ENCODE results near the gene MTUS2. TPM values are rescaled to one million over a fixed set of nuclear protein-coding genes. Genes with fewer than 3 reads are reported as not detected.

MTUS2 gene
- total RNA-seq, 4 donors from 2014 or later, result 0.20 to 1.6 (median 0.25) TPM; not detected in 1

DNA sequence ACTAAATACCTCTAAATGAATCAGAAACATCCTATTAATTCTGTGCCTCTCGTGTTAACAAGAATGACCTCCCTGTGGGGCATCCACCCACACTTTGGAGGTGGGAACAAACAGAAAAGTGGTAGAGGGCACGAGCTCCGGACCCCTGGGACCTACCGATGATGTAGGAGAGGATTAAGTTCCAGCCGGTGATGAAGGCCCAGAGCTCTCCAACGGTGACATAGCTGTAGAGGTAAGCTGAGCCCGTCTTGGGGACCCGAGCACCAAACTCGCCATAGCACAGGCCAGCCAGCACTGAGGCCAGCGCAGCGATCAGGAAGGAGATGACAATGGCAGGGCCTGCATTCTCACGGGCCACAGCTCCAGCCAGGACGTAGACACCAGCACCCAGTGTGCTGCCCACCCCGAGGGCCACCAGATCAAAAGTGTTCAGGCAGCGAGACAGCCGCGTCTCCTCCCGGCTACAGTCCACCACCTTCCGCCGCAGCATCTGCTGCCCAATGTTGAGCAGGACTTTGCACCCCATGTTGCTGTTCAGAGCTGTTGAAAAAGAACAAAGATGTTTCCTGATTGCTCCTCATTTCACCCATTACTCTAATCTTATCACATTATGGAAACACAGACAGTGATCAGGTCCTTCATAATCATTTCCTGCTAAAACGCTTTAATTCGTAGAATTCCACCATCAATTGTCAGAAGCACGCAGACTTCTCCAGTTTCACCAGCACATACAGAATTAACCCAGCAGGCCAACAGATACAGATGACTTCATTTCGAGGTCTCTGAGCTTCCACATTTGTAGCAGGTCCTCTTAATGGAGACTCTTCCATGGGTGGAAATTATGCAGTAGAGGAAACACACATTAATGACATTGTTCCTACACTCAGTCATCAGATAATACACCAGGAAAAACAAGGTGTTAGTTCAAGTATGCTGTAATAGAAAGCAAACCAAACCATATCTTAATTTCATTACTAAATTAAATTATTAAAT lies 715.8 kb downstream of the MTUS2 start:
- in situ Hi-C loops (cut with MboI; ENCODE audit: low sequenced_read_pairs in 4 of 4), result no loop called here
- ATAC-seq, result no peak
- no peaks in the 10 kb centered on the region for H3K4me1 ChIP-seq
- H3K27me3 ChIP-seq, result no peaks in the 10 kb centered on the region
- H3K36me3 ChIP-seq, result no peaks in the 10 kb centered on the region
- H3K9me3 ChIP-seq, result no peaks in the 10 kb centered on the region
- intact Hi-C loops (cut with DNase I; ENCODE audit: low total_unique reads), result no loop called here
- no peak overlapping the region for H3K27ac ChIP-seq
- DNase-seq, result no peak
- no peak overlapping the region for H3K4me3 ChIP-seq
- TF ChIP-seq POLR2A (IDR thresholded peaks at IDR 0.05), result no peak
- TF ChIP-seq, protein P1, sequence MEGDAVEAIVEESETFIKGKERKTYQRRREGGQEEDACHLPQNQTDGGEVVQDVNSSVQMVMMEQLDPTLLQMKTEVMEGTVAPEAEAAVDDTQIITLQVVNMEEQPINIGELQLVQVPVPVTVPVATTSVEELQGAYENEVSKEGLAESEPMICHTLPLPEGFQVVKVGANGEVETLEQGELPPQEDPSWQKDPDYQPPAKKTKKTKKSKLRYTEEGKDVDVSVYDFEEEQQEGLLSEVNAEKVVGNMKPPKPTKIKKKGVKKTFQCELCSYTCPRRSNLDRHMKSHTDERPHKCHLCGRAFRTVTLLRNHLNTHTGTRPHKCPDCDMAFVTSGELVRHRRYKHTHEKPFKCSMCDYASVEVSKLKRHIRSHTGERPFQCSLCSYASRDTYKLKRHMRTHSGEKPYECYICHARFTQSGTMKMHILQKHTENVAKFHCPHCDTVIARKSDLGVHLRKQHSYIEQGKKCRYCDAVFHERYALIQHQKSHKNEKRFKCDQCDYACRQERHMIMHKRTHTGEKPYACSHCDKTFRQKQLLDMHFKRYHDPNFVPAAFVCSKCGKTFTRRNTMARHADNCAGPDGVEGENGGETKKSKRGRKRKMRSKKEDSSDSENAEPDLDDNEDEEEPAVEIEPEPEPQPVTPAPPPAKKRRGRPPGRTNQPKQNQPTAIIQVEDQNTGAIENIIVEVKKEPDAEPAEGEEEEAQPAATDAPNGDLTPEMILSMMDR (IDR thresholded peaks at IDR 0.05 in 4 of 5, conservative IDR thresholded peaks at IDR 0.05 in 1 of 5), result no peak

DNA sequence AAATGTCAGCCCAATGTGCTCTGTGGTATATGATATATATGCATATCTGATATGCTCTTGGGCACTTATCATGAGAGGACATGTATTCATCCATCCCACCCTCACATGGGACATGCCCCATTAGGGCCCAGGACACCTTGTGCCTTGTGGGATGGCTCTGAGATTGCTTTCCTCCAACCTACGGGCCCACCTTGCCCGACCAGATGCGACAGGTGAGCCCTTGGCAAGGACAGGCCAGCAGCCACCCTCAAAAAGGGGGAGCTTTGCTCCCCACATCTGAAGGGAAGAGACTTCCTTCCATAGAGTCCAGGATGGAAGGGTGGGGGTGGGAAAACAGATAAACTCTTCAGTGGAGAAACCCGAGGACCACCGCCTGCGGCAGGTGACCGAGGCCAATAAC lies 716.7 kb downstream of the MTUS2 start:
- DNase-seq (no peak), ATAC-seq (no peak)
- Histone ChIP-seq H3K27me3 (no peaks in the 10 kb centered on the region), H3K4me3 (no peak overlapping the region), H3K4me1 (no peaks in the 10 kb centered on the region), H3K9me3 (no peaks in the 10 kb centered on the region), H3K36me3 (no peaks in the 10 kb centered on the region), H3K27ac (no peak overlapping the region)
- intact Hi-C loops (cut with DNase I; ENCODE audit: low total_unique reads), result no loop called here
- in situ Hi-C loops (cut with MboI; ENCODE audit: low sequenced_read_pairs in 4 of 4), result no loop called here
- TF ChIP-seq POLR2A (IDR thresholded peaks at IDR 0.05), result no peak

DNA sequence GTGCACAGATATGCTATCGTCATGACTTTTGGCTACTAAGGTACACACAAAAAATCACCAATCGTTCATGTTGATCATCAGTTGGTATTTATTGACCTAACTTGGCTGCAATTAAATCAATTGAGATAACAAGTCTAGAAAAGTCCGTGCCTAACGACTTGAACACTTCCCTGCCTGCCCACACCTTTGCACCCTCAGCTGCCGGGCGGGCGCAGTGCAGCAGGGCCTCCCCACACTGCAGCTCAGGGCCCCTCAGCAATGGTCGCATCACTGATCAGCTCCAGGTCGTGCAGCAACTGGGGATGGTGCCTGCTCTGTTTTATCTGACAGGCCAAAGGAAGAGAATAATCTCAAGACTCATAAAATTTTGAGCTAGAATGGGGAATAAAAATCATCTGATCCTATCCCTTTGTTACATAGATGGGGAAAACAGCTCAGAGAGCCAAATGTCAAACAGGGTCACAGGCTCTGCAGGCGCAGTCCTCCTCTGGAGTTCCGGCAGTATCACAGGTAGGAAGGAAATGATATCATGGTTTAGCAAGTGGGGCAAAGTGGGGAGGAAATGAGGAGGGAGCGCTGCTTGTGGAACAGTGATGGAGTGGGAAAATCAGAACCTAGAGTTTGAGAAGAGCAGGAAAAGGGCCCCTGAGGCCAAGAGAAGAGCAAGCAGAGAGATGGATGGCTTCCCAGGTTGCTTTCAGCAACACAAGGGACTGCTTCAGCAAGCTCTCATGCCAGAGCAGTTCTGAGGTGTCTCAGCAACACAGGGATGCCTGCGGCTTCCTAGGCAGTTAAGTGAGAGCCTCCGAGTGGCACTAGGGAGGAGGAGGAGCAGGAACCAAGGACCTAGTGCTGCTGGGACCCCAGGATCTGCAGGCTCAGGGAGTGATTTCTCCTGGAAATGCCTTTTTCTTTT lies 717.9 kb downstream of the MTUS2 start:
- in situ Hi-C loops (cut with MboI; ENCODE audit: low sequenced_read_pairs in 4 of 4), result no loop called here
- TF ChIP-seq POLR2A (IDR thresholded peaks at IDR 0.05), result no peak
- TF ChIP-seq, protein P1 (IDR thresholded peaks at IDR 0.05 in 4 of 5, conservative IDR thresholded peaks at IDR 0.05 in 1 of 5), result no peak
- H3K36me3 ChIP-seq, result no peaks in the 10 kb centered on the region
- H3K27me3 ChIP-seq, result no peaks in the 10 kb centered on the region
- ATAC-seq (no peak), DNase-seq (no peak)
- no peak overlapping the region for H3K27ac ChIP-seq
- H3K4me1 ChIP-seq, result no peaks in the 10 kb centered on the region
- H3K4me3 ChIP-seq, result no peak overlapping the region
- intact Hi-C loops (cut with DNase I; ENCODE audit: low total_unique reads), result no loop called here
- no peaks in the 10 kb centered on the region for H3K9me3 ChIP-seq

DNA sequence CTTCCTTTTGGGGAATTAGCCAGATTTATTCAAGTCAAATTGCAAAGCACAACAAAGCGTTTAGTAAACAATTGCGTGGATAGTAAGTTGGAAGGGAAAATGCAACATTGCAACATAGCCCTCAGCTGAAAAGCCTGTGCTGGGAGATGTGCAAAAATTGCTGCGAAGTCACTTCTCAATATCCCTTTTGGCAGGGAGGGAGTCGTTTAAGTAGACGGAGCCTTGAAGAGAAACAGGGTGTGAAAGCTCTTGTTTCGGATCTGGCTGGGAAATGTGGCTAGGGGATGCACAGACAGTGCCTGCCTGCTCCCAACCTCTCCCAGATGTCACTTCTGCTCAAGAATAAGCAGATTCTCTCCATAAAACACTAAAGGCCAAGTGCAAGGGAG lies 718.5 kb downstream of the MTUS2 start:
- TF ChIP-seq POLR2A (IDR thresholded peaks at IDR 0.05), result no peak
- TF ChIP-seq, protein P1 (IDR thresholded peaks at IDR 0.05 in 4 of 5, conservative IDR thresholded peaks at IDR 0.05 in 1 of 5), result no peak
- Histone ChIP-seq H3K36me3 (no peaks in the 10 kb centered on the region), H3K27me3 (no peaks in the 10 kb centered on the region), H3K4me1 (no peaks in the 10 kb centered on the region), H3K4me3 (no peak overlapping the region), H3K9me3 (no peaks in the 10 kb centered on the region), H3K27ac (no peak overlapping the region)
- intact Hi-C loops (cut with DNase I; ENCODE audit: low total_unique reads), result no loop called here
- DNase-seq (no peak), ATAC-seq (no peak)
- in situ Hi-C loops (cut with MboI; ENCODE audit: low sequenced_read_pairs in 4 of 4), result no loop called here

DNA sequence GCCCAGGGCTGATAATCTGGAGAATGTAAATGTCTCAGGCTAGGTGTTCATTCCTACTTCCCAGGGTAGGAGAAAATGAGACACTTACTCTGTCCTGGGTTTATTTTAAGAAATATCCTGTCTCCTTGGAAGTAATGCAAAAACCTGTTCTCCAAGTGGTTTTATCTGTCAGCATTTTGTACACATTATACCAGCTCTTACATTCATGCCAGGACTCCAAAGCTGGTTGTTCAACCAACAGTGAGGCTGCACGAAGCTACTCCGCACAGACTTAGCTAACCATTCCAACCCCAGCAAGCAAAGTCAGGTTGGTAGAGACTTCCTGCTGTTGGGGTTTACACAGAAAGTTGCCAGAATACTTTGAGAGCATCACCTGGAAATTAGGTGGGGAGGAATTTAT lies 719.7 kb downstream of the MTUS2 start:
- ATAC-seq (no peak), DNase-seq (no peak)
- in situ Hi-C loops (cut with MboI; ENCODE audit: low sequenced_read_pairs in 4 of 4), result no loop called here
- Histone ChIP-seq H3K27me3 (no peaks in the 10 kb centered on the region), H3K9me3 (no peaks in the 10 kb centered on the region), H3K36me3 (no peaks in the 10 kb centered on the region), H3K4me3 (no peak overlapping the region), H3K27ac (no peak overlapping the region), H3K4me1 (no peaks in the 10 kb centered on the region)
- no peak for TF ChIP-seq POLR2A (IDR thresholded peaks at IDR 0.05)
- intact Hi-C loops (cut with DNase I; ENCODE audit: low total_unique reads), result no loop called here

Data from gastrocnemius medialis (tissue), 4 donors.